H1 (cell line): ENCODE data around the gene STAM. TPM values are rescaled to one million over a fixed set of nuclear protein-coding genes. Genes with fewer than 3 reads are reported as not detected.

Experiments
- BCL11A ChIP-seq, 2 experiments: IDR thresholded peaks; one replicate each; pipeline ENCODE4 v1.6.1; 2011; ENCODE audit warnings: low read depth in 2 of 2, low read length in 2 of 2, mild to moderate bottlenecking in 2 of 2
- CBX5 ChIP-seq: fragments of 300-800, 300-1000 bp; sonication (generic); IDR thresholded peaks from 2 replicates; pipeline ENCODE4 v1.7.1; 2016; ENCODE audit warnings: antibody characterized with exemption, low read length, low read depth
- CEBPB ChIP-seq: IDR thresholded peaks from 2 replicates; pipeline ENCODE4 v1.6.1; 2012; ENCODE audit warnings: low read depth, low read length
- CTBP2 ChIP-seq: IDR thresholded peaks from 2 replicates; pipeline ENCODE4 v1.7.0; 2011; ENCODE audit warnings: borderline replicate concordance, mild to moderate bottlenecking, moderate library complexity, mixed read lengths, low read length; ENCODE audit not compliant: insufficient read depth, insufficient read length
- GABPA ChIP-seq: IDR thresholded peaks from 2 replicates; pipeline ENCODE4 v1.6.1; 2011; ENCODE audit warnings: mild to moderate bottlenecking, low read length, moderate library complexity, borderline replicate concordance; ENCODE audit not compliant: insufficient read depth
- HDAC2 ChIP-seq, 2 experiments: fragments of 300-600 bp in 1 of 2; sonication (generic) in 1 of 2; IDR thresholded peaks; 2 replicates each; pipeline ENCODE4 v1.6.1; 2011 to 2012; ENCODE audit warnings: low read depth in 2 of 2, low read length in 2 of 2, mild to moderate bottlenecking in 2 of 2, moderate library complexity in 2 of 2, borderline replicate concordance in 1 of 2, inconsistent platforms in 1 of 2
- HDAC6 ChIP-seq: IDR thresholded peaks from one replicate; pipeline ENCODE4 v1.7.1; 2012; ENCODE audit warnings: low read depth, mild to moderate bottlenecking, inconsistent platforms, low read length, moderate library complexity
- SP2 ChIP-seq: IDR thresholded peaks from 2 replicates; pipeline ENCODE4 v1.6.1; 2012; ENCODE audit warnings: mild to moderate bottlenecking, low read length, inconsistent platforms
- polyA plus RNA-seq, 7 experiments: library from polyadenylated mRNA; depleted of rRNA in 3 of 7; stranded (reverse) in 5 of 7; unstranded in 2 of 7; fragments of >200 nt in 5 of 7; fragments of 200-250 nt in 2 of 7; gene quantifications; 1 replicate in 5 of 7; 2 replicates in 1 of 7; 4 replicates in 1 of 7; pipeline versions ENCODE4 v1.2.1 to v1.2.3, GENCODE V29; 2011 to 2013; ENCODE audit warnings: missing spikeins in 2 of 7, mixed read lengths in 2 of 7
- total RNA-seq: library from RNA; stranded (reverse); fragmentation: NEBNext Ultra II Directional; extraction: Animal tissue kit (Norgen Biotek cat#: 25700); gene quantifications from 2 replicates; pipeline ENCODE4 v1.2.1, GENCODE V29; 2021
- TF ChIP-seq, protein P1 (sequence below): fragments of 300-600 bp; sonication (generic); IDR thresholded peaks from 2 replicates; pipeline ENCODE4 v1.7.1; 2012; ENCODE audit warnings: low read length, moderate library complexity, mild to moderate bottlenecking, inconsistent platforms; ENCODE audit not compliant: insufficient replicate concordance

Gene STAM
- total and polyA plus RNA-seq, 2 of the 8 experiments (the other 6 are each of a cell fraction or from before 2014, with no cell fraction given): 22.0 to 27.8 TPM

DNA sequence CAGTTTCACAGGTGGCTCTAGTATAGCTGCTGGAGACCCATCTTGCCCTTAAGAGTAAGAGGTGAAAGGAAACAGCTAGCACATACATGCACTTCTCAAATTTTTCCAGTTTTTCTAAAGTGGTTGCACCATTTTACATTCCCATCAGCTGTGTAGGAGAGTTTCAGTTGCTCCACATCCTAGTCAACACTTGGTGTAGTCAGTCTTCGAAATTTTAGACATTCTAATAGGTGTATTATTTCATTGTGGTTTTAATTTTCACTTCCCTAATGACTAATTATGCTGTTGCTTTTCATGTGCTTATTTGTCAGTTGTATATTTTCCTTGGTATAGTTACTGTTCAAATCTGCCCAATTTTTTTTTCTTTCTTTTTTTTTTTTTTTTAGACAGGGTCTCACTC is 17.3 kb upstream of the STAM start (continued):
- TF ChIP-seq, protein P1, sequence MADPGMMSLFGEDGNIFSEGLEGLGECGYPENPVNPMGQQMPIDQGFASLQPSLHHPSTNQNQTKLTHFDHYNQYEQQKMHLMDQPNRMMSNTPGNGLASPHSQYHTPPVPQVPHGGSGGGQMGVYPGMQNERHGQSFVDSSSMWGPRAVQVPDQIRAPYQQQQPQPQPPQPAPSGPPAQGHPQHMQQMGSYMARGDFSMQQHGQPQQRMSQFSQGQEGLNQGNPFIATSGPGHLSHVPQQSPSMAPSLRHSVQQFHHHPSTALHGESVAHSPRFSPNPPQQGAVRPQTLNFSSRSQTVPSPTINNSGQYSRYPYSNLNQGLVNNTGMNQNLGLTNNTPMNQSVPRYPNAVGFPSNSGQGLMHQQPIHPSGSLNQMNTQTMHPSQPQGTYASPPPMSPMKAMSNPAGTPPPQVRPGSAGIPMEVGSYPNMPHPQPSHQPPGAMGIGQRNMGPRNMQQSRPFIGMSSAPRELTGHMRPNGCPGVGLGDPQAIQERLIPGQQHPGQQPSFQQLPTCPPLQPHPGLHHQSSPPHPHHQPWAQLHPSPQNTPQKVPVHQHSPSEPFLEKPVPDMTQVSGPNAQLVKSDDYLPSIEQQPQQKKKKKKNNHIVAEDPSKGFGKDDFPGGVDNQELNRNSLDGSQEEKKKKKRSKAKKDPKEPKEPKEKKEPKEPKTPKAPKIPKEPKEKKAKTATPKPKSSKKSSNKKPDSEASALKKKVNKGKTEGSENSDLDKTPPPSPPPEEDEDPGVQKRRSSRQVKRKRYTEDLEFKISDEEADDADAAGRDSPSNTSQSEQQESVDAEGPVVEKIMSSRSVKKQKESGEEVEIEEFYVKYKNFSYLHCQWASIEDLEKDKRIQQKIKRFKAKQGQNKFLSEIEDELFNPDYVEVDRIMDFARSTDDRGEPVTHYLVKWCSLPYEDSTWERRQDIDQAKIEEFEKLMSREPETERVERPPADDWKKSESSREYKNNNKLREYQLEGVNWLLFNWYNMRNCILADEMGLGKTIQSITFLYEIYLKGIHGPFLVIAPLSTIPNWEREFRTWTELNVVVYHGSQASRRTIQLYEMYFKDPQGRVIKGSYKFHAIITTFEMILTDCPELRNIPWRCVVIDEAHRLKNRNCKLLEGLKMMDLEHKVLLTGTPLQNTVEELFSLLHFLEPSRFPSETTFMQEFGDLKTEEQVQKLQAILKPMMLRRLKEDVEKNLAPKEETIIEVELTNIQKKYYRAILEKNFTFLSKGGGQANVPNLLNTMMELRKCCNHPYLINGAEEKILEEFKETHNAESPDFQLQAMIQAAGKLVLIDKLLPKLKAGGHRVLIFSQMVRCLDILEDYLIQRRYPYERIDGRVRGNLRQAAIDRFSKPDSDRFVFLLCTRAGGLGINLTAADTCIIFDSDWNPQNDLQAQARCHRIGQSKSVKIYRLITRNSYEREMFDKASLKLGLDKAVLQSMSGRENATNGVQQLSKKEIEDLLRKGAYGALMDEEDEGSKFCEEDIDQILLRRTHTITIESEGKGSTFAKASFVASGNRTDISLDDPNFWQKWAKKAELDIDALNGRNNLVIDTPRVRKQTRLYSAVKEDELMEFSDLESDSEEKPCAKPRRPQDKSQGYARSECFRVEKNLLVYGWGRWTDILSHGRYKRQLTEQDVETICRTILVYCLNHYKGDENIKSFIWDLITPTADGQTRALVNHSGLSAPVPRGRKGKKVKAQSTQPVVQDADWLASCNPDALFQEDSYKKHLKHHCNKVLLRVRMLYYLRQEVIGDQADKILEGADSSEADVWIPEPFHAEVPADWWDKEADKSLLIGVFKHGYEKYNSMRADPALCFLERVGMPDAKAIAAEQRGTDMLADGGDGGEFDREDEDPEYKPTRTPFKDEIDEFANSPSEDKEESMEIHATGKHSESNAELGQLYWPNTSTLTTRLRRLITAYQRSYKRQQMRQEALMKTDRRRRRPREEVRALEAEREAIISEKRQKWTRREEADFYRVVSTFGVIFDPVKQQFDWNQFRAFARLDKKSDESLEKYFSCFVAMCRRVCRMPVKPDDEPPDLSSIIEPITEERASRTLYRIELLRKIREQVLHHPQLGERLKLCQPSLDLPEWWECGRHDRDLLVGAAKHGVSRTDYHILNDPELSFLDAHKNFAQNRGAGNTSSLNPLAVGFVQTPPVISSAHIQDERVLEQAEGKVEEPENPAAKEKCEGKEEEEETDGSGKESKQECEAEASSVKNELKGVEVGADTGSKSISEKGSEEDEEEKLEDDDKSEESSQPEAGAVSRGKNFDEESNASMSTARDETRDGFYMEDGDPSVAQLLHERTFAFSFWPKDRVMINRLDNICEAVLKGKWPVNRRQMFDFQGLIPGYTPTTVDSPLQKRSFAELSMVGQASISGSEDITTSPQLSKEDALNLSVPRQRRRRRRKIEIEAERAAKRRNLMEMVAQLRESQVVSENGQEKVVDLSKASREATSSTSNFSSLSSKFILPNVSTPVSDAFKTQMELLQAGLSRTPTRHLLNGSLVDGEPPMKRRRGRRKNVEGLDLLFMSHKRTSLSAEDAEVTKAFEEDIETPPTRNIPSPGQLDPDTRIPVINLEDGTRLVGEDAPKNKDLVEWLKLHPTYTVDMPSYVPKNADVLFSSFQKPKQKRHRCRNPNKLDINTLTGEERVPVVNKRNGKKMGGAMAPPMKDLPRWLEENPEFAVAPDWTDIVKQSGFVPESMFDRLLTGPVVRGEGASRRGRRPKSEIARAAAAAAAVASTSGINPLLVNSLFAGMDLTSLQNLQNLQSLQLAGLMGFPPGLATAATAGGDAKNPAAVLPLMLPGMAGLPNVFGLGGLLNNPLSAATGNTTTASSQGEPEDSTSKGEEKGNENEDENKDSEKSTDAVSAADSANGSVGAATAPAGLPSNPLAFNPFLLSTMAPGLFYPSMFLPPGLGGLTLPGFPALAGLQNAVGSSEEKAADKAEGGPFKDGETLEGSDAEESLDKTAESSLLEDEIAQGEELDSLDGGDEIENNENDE: no peak
- no peak for TF ChIP-seq SP2
- TF ChIP-seq CBX5: no peak
- no peak for TF ChIP-seq CEBPB
- TF ChIP-seq CTBP2: no peak
- no peak for TF ChIP-seq GABPA
- TF ChIP-seq HDAC6: no peak
- no peak for TF ChIP-seq BCL11A (IDR thresholded peaks at IDR 0.05; ENCODE audit: low read depth in 2 of 2, low read length in 2 of 2)
- TF ChIP-seq HDAC2 (IDR thresholded peaks at IDR 0.05; ENCODE audit: borderline replicate concordance in 1 of 2, low read depth in 2 of 2, low read length in 2 of 2): no peak
